ENCODE data around the gene SLF2. TPM values are rescaled to one million over a fixed set of nuclear protein-coding genes. Genes with fewer than 3 reads are reported as not detected.

SLF2 gene
- total RNA-seq, 1 experiment from 2014 or later = 43.0 TPM

DNA sequence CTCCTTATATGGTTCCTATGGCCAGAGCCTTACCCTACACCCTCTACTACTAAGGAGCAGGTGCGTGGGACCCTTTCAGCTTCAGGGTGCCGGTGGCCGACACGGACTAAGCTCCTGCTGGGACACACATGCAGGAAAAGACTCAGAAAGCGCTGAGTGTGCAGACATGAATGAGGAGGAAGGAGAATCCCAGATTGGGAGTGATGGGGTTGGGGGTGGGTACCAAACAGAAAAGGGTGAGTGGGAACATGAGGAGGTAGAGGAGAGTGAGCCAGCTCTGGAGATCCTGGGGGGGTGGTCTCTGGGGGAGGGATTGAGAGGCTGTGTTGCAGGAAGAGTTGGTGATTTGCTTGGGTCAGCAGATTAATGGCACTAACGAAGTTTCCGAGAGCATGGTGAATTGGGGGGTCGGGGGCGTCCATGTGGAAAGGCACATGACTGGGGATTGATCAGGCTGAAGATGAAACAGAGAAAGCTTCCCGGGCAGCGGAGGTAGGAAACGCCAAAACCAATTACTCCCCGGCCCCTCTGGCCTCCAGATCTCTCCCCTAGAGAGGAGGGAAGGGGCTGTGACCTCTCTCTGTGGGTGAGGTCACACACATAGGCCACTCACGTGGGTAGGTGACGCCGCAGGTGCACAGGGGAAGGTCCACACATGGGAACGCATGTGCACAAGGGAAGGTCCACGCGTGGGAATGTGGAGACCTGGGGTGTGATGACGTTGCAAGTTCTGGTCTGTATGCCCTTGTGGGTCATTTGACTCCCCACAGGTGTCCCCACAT, 37.9 kb upstream of the SLF2 start:
- Histone ChIP-seq H3K9me3 (ENCODE audit: control insufficient read depth in 1 of 2, insufficient read depth in 1 of 2, low read depth in 1 of 2, low read length in 2 of 2) (no peaks in the 10 kb centered on the region), H3K27ac (ENCODE audit: low read depth, low read length) (no peak overlapping the region), H3K4me2 (ENCODE audit: low read length) (no peak overlapping the region), H3K36me3 (ENCODE audit: control insufficient read depth in 1 of 2, insufficient read depth in 2 of 2, low read length in 2 of 2) (no peaks in the 10 kb centered on the region), H3K79me2 (ENCODE audit: insufficient read depth, low read length) (no peaks in the 10 kb centered on the region), H4K20me1 (ENCODE audit: insufficient read depth) (no peaks in the 10 kb centered on the region), H2AFZ (ENCODE audit: low read depth, low read length, poor library complexity, severe bottlenecking) (no peak overlapping the region), H3K9me2 (ENCODE audit: insufficient read depth) (no peaks in the 10 kb centered on the region), H3K27me3 (ENCODE audit: insufficient read depth, low read length) (no peaks in the 10 kb centered on the region), H3K4me3 (replicated peaks in 1 of 2; ENCODE audit: low read depth in 1 of 2, low read length in 2 of 2) (no peak overlapping the region), H3K4me1 (ENCODE audit: control insufficient read depth in 1 of 2, insufficient read depth in 2 of 2, low read length in 2 of 2) (peaks cover 5 to 22% of the 10 kb centered on the region in 2 experiments; a peak in 3 of 4 replicates), H3K9ac (ENCODE audit: low read length) (no peak overlapping the region)
- no peak for DNase-seq (ENCODE audit: low read depth, low spot score)
- no peak for ATAC-seq
- intact Hi-C loops (cut with micrococcal nuclease) = loop anchor here (5.0 kb wide), 2 partner anchors 137 to 148 kb away; no protein-coding TSS in a partner anchor
- POLR2A ChIA-PET = no interaction called here
- CTCF ChIA-PET = interaction anchor here (1.3 to 5.1 kb wide), 4 partner anchors 131 to 356 kb away, joined by 3 to 182 read pairs (median 7); no protein-coding TSS in a partner anchor
- no TSS peak for BruUV-seq (replicated peaks)
- TF ChIP-seq SIN3A (IDR thresholded peaks at IDR 0.05; ENCODE audit: low read depth) (no peak), EZH2 (IDR thresholded peaks at IDR 0.05) (no peak), SP1 (IDR thresholded peaks at IDR 0.05; ENCODE audit: low read depth) (no peak), YY1 (IDR thresholded peaks at IDR 0.05; ENCODE audit: extremely low read depth, insufficient replicate concordance, low read depth, low read length) (no peak), RAD21 (IDR thresholded peaks at IDR 0.05; ENCODE audit: low read depth) (no peak)
- TF ChIP-seq, protein P1, sequence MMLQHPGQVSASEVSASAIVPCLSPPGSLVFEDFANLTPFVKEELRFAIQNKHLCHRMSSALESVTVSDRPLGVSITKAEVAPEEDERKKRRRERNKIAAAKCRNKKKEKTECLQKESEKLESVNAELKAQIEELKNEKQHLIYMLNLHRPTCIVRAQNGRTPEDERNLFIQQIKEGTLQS (IDR thresholded peaks at IDR 0.05) = no peak
- RAD21 ChIA-PET (ENCODE audit: low non-redundant PET in 1 of 2, low total read pairs in 2 of 2, uncharacterized antibody in 2 of 2, unreplicated experiment in 2 of 2) = no interaction called here

DNA sequence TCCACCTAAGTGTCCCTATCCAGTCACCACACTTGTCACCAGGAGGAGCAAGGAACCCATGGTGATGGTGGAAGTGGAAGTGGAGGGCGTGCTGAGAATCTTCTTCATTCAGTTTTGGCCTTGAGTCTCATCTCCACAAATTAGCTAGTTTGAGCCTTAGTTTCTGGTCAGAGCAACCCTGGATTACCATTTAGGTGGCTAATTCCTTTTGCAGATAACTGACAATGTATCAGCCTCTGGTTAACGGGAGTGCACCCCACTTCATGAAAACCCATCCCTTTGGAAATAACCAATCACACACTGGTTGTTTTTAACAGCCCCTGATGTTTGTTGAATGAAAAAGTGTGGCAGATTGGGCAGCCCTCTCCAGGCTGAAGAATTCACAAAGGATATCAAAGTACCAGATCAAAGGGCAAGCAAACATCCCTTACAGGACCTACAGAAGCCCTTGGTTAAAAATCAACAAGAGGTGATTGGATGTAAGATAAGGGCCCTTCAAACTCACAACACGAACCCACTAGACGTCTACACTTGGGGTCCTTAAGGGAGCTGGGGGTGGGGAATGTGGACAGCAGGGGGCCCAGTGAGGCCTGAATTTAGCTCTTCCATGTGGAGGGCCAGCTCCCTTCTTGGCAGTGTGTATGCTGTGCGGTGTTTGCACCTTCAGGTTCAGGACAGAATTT, 37.1 kb upstream of the SLF2 start:
- Histone ChIP-seq H3K4me2 (ENCODE audit: low read length) (no peak overlapping the region), H3K36me3 (ENCODE audit: control insufficient read depth in 1 of 2, insufficient read depth in 2 of 2, low read length in 2 of 2) (no peaks in the 10 kb centered on the region), H3K9ac (ENCODE audit: low read length) (no peak overlapping the region), H3K79me2 (ENCODE audit: insufficient read depth, low read length) (no peaks in the 10 kb centered on the region), H3K9me3 (ENCODE audit: control insufficient read depth in 1 of 2, insufficient read depth in 1 of 2, low read depth in 1 of 2, low read length in 2 of 2) (no peaks in the 10 kb centered on the region), H3K27ac (ENCODE audit: low read depth, low read length) (no peak overlapping the region), H3K4me1 (ENCODE audit: control insufficient read depth in 1 of 2, insufficient read depth in 2 of 2, low read length in 2 of 2) (peaks cover 5 to 22% of the 10 kb centered on the region in 2 experiments; a peak in 3 of 4 replicates), H2AFZ (ENCODE audit: low read depth, low read length, poor library complexity, severe bottlenecking) (no peak overlapping the region), H4K20me1 (ENCODE audit: insufficient read depth) (no peaks in the 10 kb centered on the region), H3K27me3 (ENCODE audit: insufficient read depth, low read length) (no peaks in the 10 kb centered on the region), H3K4me3 (replicated peaks in 1 of 2; ENCODE audit: low read depth in 1 of 2, low read length in 2 of 2) (no peak overlapping the region), H3K9me2 (ENCODE audit: insufficient read depth) (no peaks in the 10 kb centered on the region)
- intact Hi-C loops (cut with micrococcal nuclease) = loop anchor here (5.0 kb wide), 2 partner anchors 137 to 148 kb away; no protein-coding TSS in a partner anchor
- no TSS peak for BruUV-seq (replicated peaks)
- DNase-seq (ENCODE audit: low read depth, low spot score) (no peak), ATAC-seq (no peak)
- ChIA-PET CTCF (interaction anchor here (0.8 to 5.1 kb wide), 5 partner anchors 13 to 357 kb away, joined by 3 to 182 read pairs (median 3); partner anchors contain the start of genes HIF1AN and PAX2), RAD21 (ENCODE audit: low non-redundant PET in 1 of 2, low total read pairs in 2 of 2, uncharacterized antibody in 2 of 2, unreplicated experiment in 2 of 2) (no interaction called here), POLR2A (no interaction called here)
- TF ChIP-seq RAD21 (IDR thresholded peaks at IDR 0.05; ENCODE audit: low read depth) = 0 out of 2 replicates have a peak, but pooled peaks have one; percentile 3
- TF ChIP-seq POLR2A (IDR thresholded peaks at IDR 0.05; ENCODE audit: borderline replicate concordance, extremely low read depth, insufficient read depth, insufficient read length) = no peak

Measured in HCT116 (cell line).